ENCODE measurements around the gene TC2N.
"Not testable (repeated sequence)": the region's sequence is repeated elsewhere in the genome, so short reads cannot be mapped to it uniquely, and the experiment has no call there.

The TC2N gene

GRCh38 chr14:91830777-91831176 lies 36.6 kb downstream of the TC2N start:
- DNase-seq, result no peak

- no peak for DNase-seq
Observed at GRCh38 chr14:91829511-91829910, 37.8 kb downstream of the TC2N start.

DNA sequence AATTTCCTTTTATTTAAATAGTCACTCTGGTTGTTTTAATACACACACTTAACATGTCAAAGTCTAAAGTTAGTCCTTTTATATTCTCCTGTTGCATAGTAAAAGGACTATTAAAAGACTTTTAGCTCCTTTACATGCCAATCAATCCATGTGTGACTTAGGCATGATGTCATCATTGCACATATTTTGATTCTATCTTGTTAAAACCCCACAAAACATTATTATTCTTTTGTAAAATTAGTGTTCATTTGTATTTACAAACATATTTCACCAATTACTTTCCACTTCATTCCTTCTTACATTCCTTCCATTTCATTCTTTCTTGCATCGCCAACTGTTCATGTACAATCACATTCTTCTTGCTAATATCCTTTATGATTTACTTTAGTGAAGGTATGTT lies 39.6 kb downstream of the TC2N start:
- no peak for DNase-seq

DNA sequence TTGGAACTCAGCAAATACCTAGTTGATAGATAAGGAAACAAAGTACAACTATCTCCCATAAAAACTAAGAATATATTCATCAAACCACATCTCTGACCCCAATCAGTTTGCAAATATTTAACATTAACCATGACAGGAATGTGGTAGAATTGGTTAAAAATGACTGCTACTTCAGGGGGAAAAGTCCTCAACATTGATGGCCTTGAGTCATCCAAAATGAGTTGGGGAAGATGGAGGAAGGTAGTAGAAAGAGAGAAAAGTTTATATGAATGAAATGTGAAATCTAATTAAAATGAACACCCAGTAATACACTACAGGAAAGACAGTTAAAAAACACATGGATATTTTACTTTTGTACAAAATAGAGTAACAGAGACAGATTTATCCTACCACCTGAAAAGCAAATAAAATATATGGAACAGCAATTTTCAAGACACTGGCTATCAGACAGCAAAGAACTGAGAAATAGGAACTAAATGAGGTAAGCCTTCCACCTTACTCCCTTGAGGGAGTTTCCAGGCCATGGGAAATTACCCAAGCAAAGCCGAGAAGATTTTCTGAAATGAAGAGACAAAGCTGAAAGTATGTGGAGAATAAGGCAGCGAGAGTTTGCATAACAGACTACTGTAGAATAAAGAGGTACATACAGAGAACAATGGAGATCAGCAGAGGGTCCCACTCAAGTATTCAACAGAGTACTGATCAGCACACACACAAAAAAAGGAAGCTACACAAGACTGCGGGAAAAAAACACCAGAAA lies 49.6 kb downstream of the TC2N start:
- DNase-seq, result no peak

DNA sequence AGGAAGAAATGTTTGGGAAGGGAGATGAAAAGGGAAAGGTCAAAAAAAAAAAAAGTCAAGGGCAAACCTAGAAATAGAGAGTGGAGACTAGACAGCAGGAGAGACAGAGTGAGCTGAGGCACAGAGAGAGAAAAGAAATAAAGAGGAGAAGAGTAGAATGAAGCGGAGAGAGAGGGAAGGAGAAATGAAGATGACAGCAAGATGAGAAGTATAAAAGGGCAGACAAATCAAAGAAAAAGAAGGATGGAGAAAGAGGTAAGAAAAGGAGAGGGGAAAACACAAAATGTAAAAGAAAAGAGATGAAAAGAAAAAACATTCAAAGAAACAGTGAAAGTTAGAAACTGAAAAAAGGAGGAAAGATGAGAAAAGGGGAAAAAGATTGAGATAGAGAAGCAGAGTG lies 53.0 kb downstream of the TC2N start:
- DNase-seq, result no peak

DNA sequence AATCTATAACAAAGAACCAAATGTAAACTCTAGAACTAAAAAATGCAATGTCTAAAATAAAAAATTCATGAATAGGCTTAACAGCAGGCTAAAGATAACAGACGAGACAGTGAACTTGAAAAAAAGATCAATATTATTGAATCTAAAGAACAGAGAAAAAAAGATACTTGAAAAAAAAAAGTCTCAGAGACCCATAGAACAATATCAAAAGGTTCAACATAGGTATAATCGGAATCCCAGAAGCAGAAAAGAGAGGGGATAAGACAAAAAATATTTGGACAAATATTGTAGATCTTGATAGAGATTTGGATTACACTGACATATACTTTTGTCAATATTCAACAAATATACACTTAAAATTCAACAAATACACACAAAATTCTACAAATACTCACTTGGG lies 56.6 kb downstream of the TC2N start:
- no peak for DNase-seq

DNA sequence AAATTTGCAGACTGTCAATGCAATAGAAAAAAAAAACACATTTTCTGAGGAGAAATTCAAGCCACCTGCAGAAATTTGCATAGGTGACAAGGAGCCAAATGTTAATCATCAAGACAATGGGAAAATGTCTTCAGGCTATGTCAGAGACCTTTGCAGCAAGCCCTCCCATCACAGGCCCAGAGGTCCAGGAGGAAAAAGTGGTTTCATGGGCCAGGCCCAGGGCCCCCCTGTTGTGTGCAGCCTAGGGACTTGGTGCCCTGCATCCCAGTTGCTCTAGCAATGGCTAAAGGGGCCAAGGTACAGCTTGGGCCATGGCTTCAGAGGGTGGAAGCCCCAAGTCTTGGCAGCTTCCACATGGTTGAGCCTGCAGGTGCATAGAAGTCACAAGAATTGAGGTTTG lies 60.6 kb downstream of the TC2N start:
- no peak for DNase-seq

DNA sequence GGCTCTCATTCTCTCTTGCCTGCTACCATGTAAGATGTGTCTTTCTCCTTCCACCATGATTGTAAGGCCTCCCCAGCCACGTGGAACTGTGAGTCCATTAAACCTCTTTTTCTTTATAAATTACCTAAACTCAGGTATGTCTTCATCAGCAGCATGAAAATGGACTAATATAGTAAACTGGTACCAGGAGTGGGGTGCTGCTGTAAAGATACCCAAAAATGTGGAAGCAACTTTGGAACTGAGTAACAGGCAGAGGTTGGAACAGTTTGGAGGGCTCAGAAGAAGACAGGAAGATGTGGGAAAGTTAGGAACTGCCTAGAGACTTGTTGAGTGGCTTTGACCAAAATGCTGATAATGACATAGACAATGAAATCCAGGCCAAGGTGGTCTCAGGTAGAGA lies 61.2 kb downstream of the TC2N start:
- not testable (repeated sequence) for DNase-seq

- DNase-seq, result no peak
Observed at GRCh38 chr14:91805659-91806058, 61.7 kb downstream of the TC2N start.

GRCh38 chr14:91801358-91801757 lies 66.0 kb downstream of the TC2N start:
- DNase-seq, result no peak

DNA sequence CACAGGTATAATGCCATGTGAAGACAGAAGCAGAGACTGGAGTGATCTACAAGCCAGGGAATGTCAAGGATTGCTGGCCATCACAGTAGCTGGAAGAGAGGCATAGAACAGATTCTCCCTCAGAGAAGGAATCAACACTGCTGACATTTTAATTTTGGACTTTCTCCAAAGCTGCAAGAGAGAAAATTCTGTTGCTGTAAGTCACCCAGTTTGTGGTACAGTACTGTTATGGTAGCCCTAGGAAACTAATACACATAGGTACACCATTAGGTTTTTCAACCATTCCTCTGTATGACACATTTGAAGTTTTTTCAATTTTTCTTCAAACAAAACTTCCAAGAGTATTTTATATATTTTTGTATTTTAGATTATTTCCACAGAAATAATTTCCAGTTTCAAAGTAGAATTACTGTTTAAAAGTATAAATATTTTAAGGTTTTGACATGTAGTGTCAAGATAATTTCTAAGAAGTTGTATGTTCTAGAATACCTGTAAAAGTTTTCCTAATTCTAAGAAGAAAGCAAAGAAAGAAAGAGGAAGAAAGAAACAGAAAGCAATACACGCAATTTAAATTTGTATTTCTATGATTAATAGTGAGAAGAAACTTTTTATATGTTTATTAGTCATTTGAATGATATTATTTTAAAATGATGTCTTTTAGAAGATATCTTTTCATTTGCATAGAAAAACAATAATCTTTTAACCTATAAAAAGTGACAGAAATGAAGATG lies 70.6 kb downstream of the TC2N start:
- DNase-seq, result no peak

GRCh38 chr14:91793704-91794103 lies 73.6 kb downstream of the TC2N start:
- DNase-seq, result no peak

DNA sequence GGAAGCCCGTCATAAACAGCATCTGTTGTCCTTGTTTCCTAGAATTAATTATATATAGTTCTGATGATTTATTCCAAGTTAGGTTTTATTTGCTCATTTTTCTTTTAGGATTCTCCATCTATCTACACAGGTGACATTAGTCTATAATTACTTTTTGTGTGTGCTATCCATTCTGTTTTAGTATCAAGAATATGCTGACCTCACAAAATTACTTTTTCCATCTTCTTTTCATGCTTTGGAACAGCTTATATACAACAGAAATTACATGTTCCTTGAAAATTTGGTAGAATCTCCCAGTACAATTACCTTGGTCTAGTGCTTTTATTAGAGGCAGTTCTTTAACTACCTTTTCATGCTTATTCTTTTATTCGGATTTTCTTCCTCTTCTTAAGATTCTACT lies 81.1 kb downstream of the TC2N start:
- DNase-seq, result no peak

GRCh38 chr14:91780452-91780851 lies 86.9 kb downstream of the TC2N start:
- no peak for DNase-seq

- no peak for DNase-seq
Observed at GRCh38 chr14:91778217-91778616, 89.1 kb downstream of the TC2N start.

DNA sequence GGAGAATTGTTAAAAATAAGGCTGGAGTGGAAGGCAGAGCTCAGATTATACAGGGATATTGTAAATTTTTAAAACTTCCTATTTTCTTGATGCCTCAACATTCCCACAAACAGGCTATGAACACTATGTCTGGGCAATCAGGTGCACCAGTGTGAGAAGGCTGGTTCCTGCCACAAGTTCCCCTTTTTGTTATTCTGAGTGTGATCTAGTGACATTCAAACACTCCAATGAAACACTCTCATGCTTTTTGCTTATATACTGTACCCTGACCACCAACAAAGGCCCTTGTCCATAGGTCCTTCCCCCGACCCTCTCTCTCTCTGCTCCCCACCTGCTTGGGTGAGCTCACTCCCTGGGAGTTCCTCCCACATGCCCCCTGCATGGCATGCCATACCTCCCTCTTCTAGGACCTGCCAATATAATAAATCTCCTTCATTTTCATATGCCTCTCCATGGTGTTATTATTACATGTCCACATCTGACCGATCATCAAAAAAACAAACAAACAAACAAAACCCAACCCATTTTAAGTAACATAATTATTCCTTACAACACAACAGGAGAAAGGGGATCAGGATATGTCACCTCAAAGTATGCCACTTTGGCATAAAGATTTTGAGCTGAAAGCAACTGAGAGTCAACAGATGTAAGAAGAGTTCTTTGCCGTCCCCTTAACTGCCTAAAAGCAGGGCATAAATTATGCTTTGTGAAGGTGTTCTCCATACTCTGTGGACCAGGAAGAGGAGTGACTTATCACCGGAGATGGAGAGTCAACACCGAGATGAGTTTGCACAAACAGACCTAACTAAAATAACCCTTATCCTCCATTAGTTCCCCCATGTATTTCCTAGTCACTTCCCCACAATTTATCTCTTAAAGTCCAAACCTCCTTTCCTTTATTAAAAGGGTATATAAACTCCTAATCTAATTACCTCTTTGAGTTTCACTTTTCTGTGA lies 92.9 kb downstream of the TC2N start:
- no peak for DNase-seq

- no peak for DNase-seq
Observed at GRCh38 chr14:91770185-91770584, 97.2 kb downstream of the TC2N start.

DNA sequence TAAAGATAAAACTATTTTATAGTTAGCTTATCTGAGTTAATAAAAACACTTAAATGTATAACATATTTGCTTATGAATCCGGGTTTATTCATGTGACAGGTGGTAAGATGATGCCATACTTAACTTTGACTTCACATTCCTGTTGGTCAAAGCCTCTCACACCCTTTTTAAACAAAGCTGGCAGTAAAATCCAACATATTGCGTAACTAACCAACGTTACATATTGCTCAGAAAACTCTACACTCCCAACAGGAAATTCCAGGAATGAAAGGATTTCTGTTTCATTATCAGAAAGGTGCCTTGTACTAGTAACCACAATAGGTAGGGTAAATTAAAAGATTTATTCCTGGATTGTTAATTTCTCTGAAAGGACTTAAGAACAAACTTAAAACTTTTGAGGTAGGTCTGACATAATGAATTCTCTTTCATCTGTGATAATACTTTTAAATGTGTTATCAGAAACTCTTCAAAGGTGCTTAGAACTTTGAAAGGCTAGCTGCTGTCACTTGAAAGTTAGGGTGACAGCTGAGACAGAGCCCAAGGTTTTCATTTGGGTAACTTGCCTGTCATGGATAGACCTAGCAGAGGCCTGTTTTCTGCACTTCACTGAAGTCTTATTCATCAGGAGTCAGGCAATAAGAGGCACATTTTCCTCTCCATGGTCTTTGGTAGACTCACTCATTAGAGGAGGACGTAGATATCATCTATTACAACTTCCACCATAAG lies 111.6 kb downstream of the TC2N start:
- no peak for DNase-seq

GRCh38 chr14:91754819-91755218 lies 112.5 kb downstream of the TC2N start:
- no peak for DNase-seq

DNA sequence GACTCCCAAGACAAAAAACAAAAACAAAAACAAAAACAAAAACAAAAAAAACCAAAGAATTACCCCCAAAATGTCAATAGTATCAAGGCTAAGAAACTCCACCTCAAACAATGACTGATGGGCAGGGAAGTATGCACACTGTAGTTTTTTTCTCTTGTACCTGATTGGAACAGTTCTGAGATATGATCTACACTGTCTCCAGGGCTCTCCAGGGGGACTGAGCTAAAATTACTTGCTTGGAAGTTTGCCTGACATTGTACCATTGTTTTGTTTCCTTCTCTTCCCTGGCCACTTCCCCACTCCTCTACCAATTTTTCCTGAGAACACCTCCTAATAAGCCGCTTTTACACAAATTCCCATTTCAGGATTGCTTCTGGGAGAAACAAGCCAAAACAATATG lies 113.2 kb downstream of the TC2N start:
- no peak for DNase-seq

- no peak for DNase-seq
Observed at GRCh38 chr14:91753501-91754128, 113.7 kb downstream of the TC2N start.

GRCh38 chr14:91752961-91753360 lies 114.4 kb downstream of the TC2N start:
- DNase-seq, result no peak

Data from NCI-H1694 treated with DMSO at 0.1 percent for 48 hours (cell line).